ENCODE results near the gene PRKN. TPM values are rescaled to one million over a fixed set of nuclear protein-coding genes. Genes with fewer than 3 reads are reported as not detected.

Gene PRKN
- polyA plus RNA-seq, 3 donors: 8.1 to 15.1 (median 11.4) TPM

DNA sequence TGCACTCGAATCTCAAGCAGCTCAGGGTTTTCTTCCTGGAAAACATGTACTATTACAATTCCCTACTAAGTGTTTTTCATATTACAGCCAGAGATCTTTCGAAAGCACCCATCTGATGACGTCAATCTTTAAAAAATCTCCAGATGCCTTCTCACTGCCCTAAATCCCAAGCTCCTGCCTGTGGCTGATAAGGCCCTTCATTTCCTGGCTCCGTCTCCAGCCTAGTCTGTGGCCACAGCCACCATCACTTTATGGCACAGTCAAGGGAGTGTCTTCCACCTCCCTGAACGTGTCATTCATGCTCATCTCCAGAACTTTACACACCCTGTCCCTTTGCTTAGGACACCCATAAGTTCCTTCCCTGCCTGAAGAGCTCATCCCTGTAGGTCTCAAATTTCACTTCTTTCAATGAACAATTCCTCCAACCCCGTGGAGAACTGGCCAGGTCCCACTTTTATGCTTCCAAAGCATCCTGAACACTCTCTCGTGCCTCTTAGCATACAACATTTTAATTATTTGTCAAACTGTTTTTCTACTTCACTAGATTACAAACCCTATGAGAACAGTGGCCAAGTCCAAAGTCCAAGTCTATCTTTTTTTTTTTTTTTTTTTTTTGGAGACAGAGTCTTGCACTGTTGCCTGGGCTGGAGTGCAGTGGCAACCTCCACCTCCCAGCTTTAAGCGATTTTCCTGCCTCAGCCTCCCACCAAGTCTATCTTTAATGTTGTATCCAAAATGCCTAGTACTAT lies 1347.6 kb downstream of the PRKN start:
- DNase-seq (ENCODE audit: extremely low read depth in 1 of 11, low read depth in 9 of 11, low spot score in 4 of 11): no peak

DNA sequence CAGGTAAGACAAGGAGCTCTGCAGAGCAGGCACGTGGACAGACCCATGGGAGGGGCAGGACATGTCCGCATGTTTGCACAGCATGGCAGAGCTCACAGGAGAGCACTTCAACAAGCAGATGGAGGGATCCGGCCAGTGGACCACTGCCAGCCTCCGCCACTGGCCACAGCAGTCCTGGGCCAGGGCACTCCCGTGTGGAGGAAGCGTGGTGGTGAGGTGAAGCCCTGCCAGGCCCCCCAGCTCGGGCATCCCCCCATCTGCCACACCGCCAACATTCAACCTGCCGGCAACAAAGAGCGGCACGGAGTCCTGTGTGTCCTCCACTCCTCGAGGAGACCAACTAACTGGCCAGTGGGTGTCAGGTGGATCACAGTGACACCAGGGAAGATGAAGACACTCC lies 1349.5 kb downstream of the PRKN start:
- DNase-seq (ENCODE audit: extremely low read depth in 1 of 11, low read depth in 9 of 11, low spot score in 4 of 11): no peak

DNA sequence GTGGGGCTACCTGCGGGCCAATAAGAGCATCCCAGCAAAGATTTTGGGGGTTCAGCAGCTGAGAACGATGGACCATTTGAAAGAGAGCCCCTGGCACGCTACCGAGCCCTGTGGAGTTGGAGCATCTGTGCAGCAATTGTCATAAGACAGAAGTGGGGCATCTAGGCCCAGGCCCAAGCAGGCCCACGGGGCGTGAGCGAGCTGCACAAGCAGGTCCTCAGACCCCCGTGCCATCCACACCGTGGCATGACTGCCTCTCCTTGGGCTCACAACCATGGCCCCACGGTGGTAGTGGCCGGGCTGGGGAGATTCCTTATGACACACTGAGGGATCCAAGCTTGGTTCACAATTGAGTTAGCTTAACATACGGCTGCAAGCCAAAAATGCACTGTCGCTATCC lies 1350.5 kb downstream of the PRKN start:
- DNase-seq (ENCODE audit: extremely low read depth in 1 of 11, low read depth in 9 of 11, low spot score in 4 of 11): no peak

DNA sequence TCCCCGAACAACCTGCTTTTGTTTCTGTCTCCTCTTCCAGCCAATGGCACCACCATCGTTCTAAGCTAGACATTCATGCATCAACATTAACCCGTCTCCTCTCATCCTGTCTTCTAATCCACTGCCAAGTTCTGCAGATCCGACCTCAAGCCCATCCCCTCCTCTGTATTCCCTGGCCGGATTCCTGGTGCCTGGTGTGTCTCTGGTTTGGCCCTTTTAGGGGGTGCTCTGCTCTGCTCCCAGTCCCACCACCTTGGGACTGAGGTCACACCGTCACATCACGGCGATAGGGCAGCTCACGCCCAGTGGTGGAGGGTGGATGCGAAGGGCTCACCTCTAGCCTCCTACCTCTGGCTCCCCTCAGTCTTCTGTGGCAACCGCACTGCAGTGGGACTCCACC lies 1351.2 kb downstream of the PRKN start:
- DNase-seq (ENCODE audit: extremely low read depth in 1 of 11, low read depth in 9 of 11, low spot score in 4 of 11): no peak

DNA sequence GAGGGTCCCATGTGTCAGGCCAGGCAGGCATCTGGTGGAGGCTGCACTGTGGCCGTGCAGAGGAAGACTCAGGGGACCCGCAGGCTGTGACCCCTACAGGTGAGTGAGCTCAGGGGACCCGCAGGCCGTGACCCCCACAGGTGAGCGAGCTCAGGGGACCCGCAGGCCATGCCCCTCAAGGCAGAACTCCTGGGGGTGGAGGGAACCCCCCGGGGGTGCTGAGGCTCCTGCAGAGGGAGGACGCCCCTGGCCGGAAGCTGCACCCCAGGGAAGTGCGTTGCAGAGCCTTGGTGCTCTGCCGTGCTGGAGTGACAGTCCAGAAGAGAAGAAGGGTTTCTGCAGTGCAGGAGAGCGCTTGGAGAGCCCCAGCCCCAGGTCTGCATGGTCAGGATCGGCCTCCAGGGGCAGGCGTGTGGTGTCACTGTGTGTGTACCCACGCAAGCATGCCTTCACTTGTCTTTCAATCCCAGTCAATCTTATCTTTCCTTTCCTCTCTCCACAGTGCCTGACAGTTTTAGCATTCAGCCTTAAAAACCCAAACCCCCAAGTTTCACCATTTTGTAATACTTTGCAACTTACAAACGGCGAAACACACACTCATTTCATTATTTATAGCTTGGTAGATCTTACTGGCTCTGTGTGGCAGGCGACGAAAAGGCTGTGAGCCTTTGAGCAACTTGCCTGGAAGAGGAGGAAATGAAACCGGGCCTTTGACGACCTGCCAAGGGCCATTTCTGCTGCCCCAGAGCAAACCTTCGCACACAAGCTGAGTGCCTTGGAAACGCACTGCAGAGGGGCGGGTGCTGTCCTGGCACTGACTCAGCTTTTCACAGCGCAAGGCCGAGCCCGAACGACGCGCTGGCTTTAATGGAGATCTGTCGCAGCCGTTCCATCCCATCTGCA lies 1352.3 kb downstream of the PRKN start:
- DNase-seq (ENCODE audit: extremely low read depth in 1 of 11, low read depth in 9 of 11, low spot score in 4 of 11): peak in 1 of 11 donors; percentile 10

DNA sequence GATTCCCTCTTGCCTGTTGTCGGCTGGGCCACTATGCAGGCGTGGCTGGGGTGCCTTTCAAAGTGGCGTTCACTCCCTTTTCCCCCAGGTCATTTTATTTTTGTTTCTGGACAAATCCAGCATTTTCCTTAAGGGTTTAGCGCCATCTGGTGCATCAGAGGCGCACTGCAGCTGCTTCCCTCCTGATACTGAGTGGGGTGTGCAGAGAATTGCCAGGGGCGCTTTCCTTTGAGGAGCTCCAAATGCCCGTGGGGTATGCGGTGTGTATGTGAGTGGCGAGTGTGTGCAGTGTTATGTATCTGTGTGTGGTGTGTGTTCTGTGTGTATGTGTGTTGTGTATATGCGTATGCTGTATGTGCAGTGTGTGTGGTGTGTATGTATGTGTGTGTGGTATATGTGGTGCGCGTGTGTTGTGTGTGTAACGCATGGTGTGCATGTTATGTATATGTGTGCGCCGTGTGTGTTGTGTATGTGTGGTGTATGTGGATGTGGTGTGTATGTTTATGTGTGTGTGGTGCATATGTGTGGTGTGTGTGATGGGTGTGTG lies 1353.6 kb downstream of the PRKN start:
- peak in 7 of 11 donors; percentile 28 to 59 (median 42) for DNase-seq (ENCODE audit: extremely low read depth in 1 of 11, low read depth in 9 of 11, low spot score in 4 of 11)

DNA sequence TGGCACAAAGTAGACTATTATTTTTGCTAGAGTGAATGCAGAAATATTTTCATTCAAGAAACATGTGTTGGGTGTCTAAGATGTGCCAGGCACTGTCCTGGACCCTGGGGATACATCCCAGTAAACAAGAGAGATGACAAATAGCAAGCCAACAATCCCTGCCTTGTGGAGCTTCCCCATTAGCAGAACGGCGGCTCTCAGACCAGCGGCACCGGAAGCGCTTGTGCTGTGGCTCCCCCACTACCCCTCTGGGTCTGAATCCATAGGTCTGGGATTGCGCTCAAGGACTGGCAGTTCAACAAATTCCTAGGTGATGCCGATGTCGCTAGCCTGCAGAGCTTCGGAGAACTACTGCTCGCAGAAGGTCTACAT lies 1355.2 kb downstream of the PRKN start:
- no peak for DNase-seq (ENCODE audit: extremely low read depth in 1 of 11, low read depth in 9 of 11, low spot score in 4 of 11)

DNA sequence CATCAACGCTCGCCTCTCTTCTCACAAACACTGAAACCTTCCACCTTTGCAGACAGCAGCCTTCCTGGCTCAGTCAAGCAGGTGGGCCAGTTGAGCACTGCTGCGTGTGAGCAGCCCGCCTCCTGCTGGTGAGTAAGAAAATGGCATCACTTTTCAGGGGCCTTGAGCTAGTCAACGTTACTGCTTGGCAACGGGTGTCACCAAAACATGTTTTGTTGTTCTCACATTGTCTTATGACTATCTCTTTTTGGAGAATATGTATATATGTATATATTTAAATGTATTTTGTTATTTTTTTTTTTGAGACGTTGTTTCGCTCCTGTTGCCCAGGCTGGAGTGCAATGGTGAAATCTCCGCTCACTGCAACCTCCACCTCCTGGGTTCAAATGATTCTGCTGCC lies 1356.7 kb downstream of the PRKN start:
- DNase-seq (ENCODE audit: extremely low read depth in 1 of 11, low read depth in 9 of 11, low spot score in 4 of 11): peak in 9 of 11 donors; percentile 22 to 48 (median 36)

DNA sequence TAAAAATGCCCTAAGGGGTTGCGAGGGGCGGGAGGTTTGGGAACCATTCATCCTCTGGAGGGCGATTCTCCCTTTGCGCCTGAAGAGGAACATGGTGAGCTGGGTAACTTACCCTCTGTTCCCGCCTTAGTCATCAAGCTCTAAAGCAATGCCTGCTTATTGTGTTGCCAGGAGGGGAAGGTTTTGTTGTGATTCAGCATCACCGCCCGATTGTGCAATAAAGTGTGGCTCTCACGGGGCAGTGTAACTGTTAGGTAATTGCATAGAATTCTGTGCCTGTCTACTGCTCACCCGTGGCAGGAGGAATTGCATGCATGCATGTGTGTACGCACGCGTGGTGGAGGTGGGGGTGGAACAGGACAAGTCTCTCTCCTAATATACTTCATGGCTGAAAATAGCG lies 1358.2 kb downstream of the PRKN start:
- peak in 1 of 11 donors; percentile 20 for DNase-seq (ENCODE audit: extremely low read depth in 1 of 11, low read depth in 9 of 11, low spot score in 4 of 11)

DNA sequence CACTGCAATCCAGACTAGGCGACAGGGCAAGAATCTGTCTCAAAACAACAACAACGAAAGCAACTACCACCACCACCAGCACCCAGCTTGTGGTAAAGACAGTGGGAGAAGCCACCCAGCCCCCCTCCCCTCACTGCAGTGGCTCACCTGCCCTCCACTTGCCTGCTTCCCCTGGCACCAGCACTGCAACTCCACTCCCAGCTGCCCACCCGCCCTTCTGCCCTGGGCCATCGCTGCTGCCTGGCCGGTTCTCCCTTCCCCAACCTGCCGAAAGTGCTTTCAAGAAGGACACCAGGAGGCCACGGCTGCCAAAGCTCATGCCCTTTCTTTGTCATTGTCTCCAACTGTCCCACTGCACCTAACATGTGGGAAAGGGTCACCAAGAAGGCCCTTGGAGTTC lies 1359.1 kb downstream of the PRKN start:
- no peak for DNase-seq (ENCODE audit: extremely low read depth in 1 of 11, low read depth in 9 of 11, low spot score in 4 of 11)

DNA sequence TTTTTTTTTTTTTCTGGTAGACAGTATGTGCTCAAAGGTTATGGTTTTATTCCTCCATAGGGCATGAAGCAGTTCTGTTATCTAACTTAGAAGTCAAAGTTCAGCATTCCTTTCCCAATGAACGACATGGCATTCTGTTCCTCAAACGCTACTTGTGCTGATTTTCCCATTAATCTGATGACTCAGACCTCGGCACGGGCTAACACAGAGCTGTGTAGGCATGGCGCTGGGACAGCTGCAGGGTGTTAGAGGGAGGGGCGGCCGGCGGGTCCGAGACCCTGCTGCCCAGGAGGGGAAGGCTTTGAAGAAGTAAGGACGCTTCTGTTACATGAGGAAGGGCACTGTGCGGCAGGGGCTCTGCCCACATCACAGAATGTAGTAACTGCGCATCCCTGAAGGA lies 1360.1 kb downstream of the PRKN start:
- DNase-seq (ENCODE audit: extremely low read depth in 1 of 11, low read depth in 9 of 11, low spot score in 4 of 11): no peak

DNA sequence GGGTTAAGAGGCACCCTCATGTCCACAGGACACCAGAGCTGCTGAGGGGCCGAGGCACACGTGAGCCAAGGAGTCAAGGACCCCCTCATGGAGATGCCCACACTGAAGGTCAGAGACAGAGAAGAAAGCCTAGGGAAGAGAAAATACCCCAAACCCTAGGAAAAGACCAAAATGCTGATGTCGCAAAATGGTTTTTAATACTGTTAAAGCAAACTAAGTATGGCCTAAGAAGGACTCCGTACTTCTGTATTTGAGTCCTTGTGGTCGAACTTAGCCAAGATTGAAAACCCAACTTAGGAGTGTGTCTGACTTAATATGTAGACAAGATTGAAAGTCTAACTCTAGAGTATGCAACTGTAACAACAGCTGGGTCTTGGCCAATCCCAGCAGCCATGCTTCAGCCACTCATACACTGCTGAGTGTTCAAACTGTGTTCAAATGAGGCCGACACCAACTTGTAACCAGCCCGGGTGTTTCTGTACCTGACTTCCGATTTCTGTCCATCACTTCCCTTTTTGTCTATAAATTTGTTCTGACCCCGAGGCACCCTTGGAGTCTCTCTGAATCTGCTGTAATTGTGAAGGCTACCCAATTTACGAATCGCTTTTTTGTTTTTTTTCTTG lies 1361.2 kb downstream of the PRKN start:
- no peak for DNase-seq (ENCODE audit: extremely low read depth in 1 of 11, low read depth in 9 of 11, low spot score in 4 of 11)

DNA sequence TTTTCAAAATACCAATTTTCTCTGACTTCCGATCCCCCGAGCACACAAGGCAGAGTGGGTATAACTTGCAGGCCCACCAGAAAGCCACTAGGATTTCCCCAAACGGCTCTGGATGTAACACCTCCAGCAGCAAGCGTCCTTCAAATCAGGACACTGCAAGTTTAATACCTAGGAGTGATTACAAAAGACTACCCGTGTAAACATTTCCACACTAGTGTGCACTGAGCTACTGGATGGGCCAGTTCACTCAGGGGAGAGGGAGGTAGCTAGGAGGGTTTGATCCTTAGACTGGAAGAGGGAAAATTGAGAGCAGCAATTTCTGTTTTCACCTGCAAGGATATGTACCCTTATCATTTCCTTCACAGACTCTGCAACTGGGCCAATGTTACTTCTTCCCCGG lies 1361.9 kb downstream of the PRKN start:
- DNase-seq (ENCODE audit: extremely low read depth in 1 of 11, low read depth in 9 of 11, low spot score in 4 of 11): no peak

DNA sequence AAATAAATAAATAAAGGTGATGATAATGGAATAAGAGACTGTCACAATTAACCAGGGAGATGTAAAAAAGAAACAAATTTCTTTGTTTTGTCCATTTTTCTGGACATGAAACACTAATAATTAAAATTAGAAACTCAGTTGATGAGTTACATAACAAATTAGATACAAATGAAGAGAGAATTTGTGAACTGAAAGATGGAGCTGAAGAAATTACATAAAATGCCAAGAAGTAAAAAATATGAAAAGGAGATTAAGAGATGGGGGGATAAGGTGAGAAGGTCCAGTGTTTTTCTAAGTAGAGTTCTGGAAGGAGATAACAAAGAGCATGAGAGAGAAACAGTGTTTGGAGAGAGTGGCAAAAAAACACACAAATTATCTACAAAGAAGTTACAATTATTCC lies 1364.3 kb downstream of the PRKN start:
- DNase-seq (ENCODE audit: extremely low read depth in 1 of 11, low read depth in 9 of 11, low spot score in 4 of 11): no peak

DNA sequence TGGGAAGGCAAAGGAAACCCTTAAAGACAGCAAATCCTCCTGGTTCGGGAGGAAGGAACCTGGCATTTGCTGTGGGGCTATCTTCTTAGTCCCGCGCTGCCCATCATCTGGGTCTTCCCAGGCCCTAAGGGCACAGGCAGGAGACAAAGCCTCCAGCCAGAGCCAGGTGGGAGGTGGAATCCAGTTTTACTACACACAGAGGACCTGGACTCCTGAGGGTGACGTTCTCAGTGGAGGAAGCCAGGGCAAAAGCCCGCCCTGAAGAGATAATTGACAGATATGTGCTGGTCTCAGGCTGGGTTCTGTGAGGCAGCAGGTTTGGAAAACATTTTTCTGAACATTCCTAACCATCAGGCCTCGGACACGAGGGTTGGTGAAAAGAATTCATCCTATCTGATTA lies 1365.3 kb downstream of the PRKN start:
- DNase-seq (ENCODE audit: extremely low read depth in 1 of 11, low read depth in 9 of 11, low spot score in 4 of 11): no peak

DNA sequence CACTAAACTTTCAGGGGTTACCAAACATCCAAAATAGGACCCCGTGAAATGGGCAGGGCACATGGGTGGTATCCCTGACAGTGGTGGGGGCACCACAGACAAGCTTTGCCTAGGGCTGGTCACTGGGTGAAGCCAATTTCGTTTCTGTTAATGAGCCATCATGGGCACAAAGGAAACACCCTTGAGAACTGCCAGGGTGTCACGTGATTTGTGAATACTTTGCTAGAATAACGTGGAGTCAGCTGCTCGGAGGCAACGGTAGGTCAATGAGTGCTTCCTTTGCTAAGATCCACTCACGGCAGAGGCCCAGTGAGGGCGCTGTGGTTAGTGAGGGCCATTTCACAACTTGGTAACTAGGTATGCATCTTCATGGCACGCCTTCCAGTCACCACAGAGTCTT lies 1366.0 kb downstream of the PRKN start:
- no peak for DNase-seq (ENCODE audit: extremely low read depth in 1 of 11, low read depth in 9 of 11, low spot score in 4 of 11)

DNA sequence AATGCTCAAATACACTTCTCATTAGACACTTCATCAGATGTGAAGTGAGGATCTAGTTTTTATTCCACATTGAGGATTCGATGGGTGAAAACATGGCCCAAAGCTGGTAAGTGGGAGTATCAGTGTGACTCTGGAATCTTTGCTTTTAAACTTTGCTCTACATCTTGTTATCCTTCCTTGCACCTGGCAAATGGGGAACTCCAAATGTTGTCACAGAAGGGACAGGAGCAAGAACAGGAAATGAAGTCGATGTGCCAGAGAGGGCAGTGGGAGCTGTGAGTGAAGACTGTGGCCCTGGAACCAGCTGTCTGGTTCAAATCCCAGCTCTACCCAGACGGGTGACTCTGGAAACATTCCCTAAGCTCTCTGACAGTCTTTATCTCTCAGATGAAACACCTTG lies 1367.0 kb downstream of the PRKN start:
- no peak for DNase-seq (ENCODE audit: extremely low read depth in 1 of 11, low read depth in 9 of 11, low spot score in 4 of 11)

DNA sequence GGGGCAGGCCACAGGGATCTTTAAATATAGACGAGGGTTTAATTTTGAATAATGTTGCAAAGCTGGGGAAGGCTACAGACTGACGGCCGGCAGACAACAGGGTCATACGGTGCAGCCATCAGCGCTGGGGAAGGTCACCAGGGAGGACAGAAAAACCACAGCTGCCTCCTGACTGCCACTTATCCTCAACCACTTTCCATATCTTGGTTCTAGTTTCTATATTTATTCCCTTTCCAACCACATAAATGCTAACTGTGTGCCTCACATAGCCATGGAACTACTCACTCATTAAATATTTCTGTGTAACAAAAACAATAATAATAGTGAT lies 1368.0 kb downstream of the PRKN start:
- no peak for DNase-seq (ENCODE audit: extremely low read depth in 1 of 11, low read depth in 9 of 11, low spot score in 4 of 11)

DNA sequence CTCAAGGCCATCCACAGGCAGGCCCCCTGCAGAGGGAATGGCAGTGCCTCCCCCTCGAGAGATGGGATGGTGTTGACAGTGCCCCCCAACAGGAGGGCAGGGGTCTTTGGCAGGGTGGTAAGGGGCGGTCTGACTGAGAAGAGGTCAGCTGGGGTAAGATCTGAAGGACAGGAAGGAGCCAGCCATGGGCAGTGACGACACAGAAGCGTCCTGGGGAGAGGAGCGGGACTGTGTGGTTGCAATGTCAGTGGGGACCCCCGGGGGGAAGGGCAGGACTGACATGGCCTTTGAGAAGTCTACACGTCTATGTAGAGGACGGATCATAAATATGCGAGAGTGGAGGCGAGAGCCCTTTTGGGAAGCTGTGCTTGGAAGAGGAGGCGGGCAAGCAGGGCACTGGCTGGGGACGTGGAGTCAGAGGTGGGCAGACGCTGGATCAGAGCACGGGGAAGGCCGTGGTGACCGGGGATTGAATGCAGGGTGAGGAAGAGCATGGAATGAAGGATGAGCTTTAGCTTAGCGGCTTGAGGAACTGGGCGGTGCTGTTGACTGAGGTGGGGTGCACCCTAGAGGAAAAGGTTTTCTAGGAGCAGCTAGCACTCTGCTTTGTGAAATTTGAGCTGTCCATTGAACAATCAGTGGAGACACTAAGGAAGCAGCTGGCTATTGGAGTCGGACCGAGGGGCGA lies 1371.3 kb downstream of the PRKN start:
- no peak for DNase-seq (ENCODE audit: extremely low read depth in 1 of 11, low read depth in 9 of 11, low spot score in 4 of 11)
